Peyer's patch (tissue), 4 donors: ENCODE measurements around the gene CALML3. TPM values are rescaled to one million over a fixed set of nuclear protein-coding genes. Genes with fewer than 3 reads are reported as not detected.
A peak's percentile ranks its signal among the peaks of the same experiment; 100 is the strongest.

ENCODE experiments used
- DNase-seq, 3 donors: peaks; one replicate each; pipeline ENCODE4 v3.0.0-alpha.2; 2017 to 2019
- H3K27ac ChIP-seq, 4 donors: fragments of 200-600 bp; sonication (generic); one replicate each; pipeline ENCODE4 v1.5.1; 2016 to 2019
- H3K27me3 ChIP-seq, 2 donors: fragments of 200-600 bp; sonication (generic); one replicate each; pipeline ENCODE4 v1.5.1; 2019
- H3K36me3 ChIP-seq, 3 donors: fragments of 200-600 bp; sonication (generic); one replicate each; pipeline ENCODE4 v1.5.1; 2016 to 2019
- H3K4me1 ChIP-seq, 4 donors: fragments of 200-600 bp; sonication (generic); one replicate each; pipeline ENCODE4 v1.5.1; 2016 to 2019
- H3K4me3 ChIP-seq, 4 donors: fragments of 200-600 bp; sonication (generic); 1 replicate in 3 of 4; 2 replicates in 1 of 4; pipeline ENCODE4 v1.5.1; 2016 to 2019; ENCODE audit warnings: mild to moderate bottlenecking in 1 of 4
- H3K9me3 ChIP-seq, 4 donors: fragments of 200-600 bp; sonication (generic); one replicate each; pipeline ENCODE4 v1.5.1; 2016 to 2019; ENCODE audit warnings: mild to moderate bottlenecking in 1 of 4
- POLR2A ChIP-seq, 2 donors: fragments of 450-650 bp; IDR thresholded peaks; one replicate each; pipeline ENCODE4 v1.5.1; 2017; ENCODE audit warnings: antibody characterized with exemption in 2 of 2, mild to moderate bottlenecking in 2 of 2, moderate library complexity in 2 of 2
- total RNA-seq, 4 donors: library from RNA; depleted of rRNA; stranded (reverse); fragments of >200 nt; gene quantifications; one replicate each; pipeline ENCODE4 v1.1.0, GENCODE V29; 2016
- TF ChIP-seq, protein P1 (sequence below), 6 experiments: fragments of 450-650 bp in 4 of 6; fragments of 200-600 bp in 2 of 6; sonication (generic) in 1 of 6; IDR thresholded peaks; one replicate each; pipeline ENCODE4 v1.5.1; 2017 to 2019; ENCODE audit warnings: antibody characterized with exemption in 6 of 6, mild to moderate bottlenecking in 3 of 6, moderate library complexity in 1 of 6

CALML3 gene
- total RNA-seq, 4 donors from 2014 or later = not detected

DNA sequence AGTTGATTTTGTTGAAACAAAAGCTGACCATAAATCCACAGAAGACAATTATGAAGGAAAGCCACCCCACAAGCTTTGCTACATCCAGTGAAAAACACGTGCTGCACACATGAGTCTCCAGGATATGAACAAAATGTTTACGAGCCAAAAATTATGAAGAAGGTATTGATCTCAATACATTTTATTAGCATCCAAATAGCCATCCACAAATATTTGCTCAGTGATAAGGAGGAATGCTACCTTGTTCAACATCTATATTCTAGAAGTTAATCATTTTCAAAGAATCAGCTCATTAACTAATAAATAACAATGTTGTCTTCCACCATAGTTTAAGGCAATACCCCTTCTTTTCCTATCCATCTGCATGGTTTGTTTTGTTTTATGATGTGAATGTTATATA, 42.7 kb downstream of the CALML3 start:
- Histone ChIP-seq H3K27ac (no peak overlapping the region), H3K27me3 (no peaks in the 10 kb centered on the region), H3K9me3 (no peaks in the 10 kb centered on the region), H3K36me3 (no peaks in the 10 kb centered on the region), H3K4me3 (no peak overlapping the region), H3K4me1 (peaks cover 0 to 36% (median 0%) of the 10 kb centered on the region in 4 donors)
- no peak for TF ChIP-seq POLR2A (IDR thresholded peaks at IDR 0.05)
- TF ChIP-seq, protein P1, sequence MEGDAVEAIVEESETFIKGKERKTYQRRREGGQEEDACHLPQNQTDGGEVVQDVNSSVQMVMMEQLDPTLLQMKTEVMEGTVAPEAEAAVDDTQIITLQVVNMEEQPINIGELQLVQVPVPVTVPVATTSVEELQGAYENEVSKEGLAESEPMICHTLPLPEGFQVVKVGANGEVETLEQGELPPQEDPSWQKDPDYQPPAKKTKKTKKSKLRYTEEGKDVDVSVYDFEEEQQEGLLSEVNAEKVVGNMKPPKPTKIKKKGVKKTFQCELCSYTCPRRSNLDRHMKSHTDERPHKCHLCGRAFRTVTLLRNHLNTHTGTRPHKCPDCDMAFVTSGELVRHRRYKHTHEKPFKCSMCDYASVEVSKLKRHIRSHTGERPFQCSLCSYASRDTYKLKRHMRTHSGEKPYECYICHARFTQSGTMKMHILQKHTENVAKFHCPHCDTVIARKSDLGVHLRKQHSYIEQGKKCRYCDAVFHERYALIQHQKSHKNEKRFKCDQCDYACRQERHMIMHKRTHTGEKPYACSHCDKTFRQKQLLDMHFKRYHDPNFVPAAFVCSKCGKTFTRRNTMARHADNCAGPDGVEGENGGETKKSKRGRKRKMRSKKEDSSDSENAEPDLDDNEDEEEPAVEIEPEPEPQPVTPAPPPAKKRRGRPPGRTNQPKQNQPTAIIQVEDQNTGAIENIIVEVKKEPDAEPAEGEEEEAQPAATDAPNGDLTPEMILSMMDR (IDR thresholded peaks at IDR 0.05) = no peak
- DNase-seq = no peak

DNA sequence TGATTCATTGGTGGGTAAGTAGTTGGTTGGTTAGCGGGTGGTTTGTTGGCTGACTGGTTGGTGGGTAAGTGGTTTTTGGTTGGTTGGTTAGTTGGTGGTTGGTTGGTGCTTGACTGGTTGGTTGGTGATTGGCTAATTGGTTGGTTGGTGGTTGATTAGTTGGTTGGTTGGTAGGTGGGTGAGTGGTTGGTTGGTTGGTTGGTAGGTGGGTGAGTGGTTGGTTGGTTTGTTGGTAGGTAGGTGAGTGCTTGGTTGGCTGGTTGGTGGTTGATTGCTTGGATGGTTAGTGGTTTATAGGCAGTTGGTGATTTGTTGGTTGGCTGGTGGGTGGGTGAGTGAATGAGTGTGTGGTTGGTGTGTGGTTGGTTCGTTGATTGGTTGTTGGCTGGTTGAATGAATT, 44.2 kb downstream of the CALML3 start:
- no peaks in the 10 kb centered on the region for H3K36me3 ChIP-seq

DNA sequence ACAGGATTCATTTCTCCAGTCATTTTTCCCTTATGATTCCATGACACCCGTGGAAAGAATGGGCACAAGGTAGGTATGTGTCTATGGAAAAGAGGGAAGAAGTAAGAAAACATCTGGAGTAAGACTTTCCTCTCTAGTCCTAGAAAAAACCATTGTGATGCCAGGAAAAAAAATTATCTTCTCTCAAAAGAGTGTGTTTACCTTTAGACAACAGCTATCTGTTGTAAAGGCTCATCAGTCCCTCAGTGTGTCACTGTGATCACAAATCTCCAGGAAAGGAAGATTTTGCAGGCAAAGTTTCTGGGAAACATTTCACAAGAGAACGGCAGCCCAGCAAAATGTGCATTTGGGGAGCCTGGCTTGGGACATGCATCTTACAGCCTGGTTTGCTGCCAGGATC, 44.8 kb downstream of the CALML3 start:
- Histone ChIP-seq H3K4me3 (no peak overlapping the region), H3K36me3 (no peaks in the 10 kb centered on the region), H3K27ac (no peak overlapping the region), H3K27me3 (no peaks in the 10 kb centered on the region), H3K9me3 (no peaks in the 10 kb centered on the region), H3K4me1 (peaks cover 0 to 41% (median 0%) of the 10 kb centered on the region in 4 donors)
- no peak for DNase-seq
- TF ChIP-seq POLR2A (IDR thresholded peaks at IDR 0.05) = no peak
- TF ChIP-seq, protein P1 (IDR thresholded peaks at IDR 0.05) = no peak

More for the DNA sequence above, 44.2 kb downstream of the CALML3 start:
- DNase-seq = peak in 1 of 3 donors; percentile 4
- H3K9me3 ChIP-seq = no peaks in the 10 kb centered on the region
- peaks cover 0 to 40% (median 0%) of the 10 kb centered on the region in 4 donors for H3K4me1 ChIP-seq
- H3K27ac ChIP-seq = no peak overlapping the region
- H3K27me3 ChIP-seq = no peaks in the 10 kb centered on the region
- no peak for TF ChIP-seq POLR2A (IDR thresholded peaks at IDR 0.05)
- TF ChIP-seq, protein P1 (IDR thresholded peaks at IDR 0.05) = no peak
- no peak overlapping the region for H3K4me3 ChIP-seq

DNA sequence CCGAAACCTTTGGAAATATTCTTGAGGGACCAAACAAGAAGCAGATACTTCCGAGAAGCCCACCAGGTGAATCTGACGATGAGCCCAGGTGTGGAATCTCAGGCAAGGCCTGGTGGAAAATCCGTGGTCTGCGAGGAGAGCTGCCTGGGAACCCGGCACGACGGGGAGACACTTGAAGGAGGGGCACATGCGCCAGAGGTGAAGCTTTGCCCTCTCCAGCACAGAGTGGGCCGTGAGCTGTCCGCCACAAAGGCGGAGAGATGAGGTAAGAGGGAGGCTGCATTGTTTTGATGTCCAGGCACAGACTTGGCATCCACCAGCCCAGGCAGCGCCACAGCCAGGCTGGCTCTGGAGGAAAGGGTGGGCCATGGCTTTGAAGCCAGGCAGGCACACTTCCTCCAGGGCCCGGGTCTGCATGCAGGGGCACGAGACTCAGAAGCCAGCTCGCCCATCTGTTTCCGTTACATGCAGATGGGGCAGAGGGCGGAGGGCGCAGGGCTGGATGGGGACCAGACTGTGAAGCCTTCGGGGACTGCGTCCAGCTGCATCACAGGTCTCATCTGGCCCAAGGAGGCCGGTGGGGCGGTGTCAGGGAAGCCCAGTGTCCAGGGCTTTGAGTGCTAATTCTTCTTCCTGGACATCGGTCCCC, 45.4 kb downstream of the CALML3 start:
- Histone ChIP-seq H3K27me3 (no peaks in the 10 kb centered on the region), H3K9me3 (no peaks in the 10 kb centered on the region), H3K36me3 (no peaks in the 10 kb centered on the region), H3K27ac (no peak overlapping the region), H3K4me3 (no peak overlapping the region), H3K4me1 (peaks cover 0 to 43% (median under 1%) of the 10 kb centered on the region in 4 donors)
- peak in 1 of 3 donors; percentile 39 for DNase-seq
- no peak for TF ChIP-seq POLR2A (IDR thresholded peaks at IDR 0.05)
- TF ChIP-seq, protein P1 (IDR thresholded peaks at IDR 0.05) = no peak

DNA sequence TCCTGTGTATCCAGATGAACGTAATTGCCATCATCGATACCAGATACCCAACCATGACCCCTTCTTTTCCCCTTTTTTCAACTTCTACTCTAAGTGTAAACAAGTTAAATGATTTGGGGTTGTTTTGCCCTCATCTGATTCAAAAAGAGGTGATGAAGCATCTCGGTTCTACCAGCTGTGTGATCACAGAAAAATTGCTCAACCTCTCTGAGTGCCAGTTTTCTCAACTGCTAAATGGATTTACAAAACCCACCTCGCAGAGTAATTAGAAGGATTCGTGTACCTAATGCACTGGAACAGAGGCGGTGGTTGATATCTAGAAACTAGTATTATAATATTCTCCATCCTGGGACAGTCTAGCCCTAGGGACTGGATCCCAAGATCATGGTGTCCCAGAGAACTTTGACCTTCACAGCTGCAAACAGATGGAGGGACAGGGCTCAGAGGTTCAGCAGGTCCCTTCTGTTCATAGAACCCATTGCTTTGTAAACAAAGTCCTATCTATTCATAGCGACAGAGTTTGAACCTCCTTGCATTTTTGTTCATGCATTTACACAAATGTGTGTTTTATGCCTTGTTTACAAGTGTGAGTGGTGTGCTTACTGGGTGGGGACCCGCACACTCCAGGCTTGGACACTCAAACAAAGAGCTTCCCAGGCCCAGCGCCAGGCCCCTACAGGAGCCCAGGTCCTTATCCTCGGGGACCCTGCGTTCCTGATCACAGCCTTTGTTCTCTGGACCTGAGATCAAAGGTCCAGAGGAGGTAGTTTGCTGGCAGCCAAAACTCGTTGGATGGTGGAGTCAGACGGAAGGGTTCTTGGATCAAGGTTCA, 46.4 kb downstream of the CALML3 start:
- Histone ChIP-seq H3K9me3 (no peaks in the 10 kb centered on the region), H3K27me3 (no peaks in the 10 kb centered on the region), H3K4me3 (no peak overlapping the region), H3K4me1 (peaks cover 0 to 51% (median 3%) of the 10 kb centered on the region in 4 donors), H3K27ac (peak overlapping the region in 2 of 4 donors; percentile 42 to 54), H3K36me3 (no peaks in the 10 kb centered on the region)
- peak in 2 of 3 donors; percentile 73 for DNase-seq
- TF ChIP-seq, protein P1 (IDR thresholded peaks at IDR 0.05) = no peak
- TF ChIP-seq POLR2A (IDR thresholded peaks at IDR 0.05) = no peak
